GM23338 (cell line): ENCODE measurements around the gene PIEZO2. TPM values are rescaled to one million over a fixed set of nuclear protein-coding genes. Genes with fewer than 3 reads are reported as not detected.

Experiments
- ATAC-seq: fragments of 200-7000 bp; cut with Tn5 transposase; 3 replicates; pipeline ENCODE4 v1.9.1; 2020
- DNase-seq: peaks from one replicate; pipeline ENCODE4 v3.0.0-alpha.2; 2015; ENCODE audit warnings: low spot score
- H2AFZ ChIP-seq: fragments of 200-600 bp; sonication (generic); 2 replicates; pipeline ENCODE4 v1.8.0; 2016; ENCODE audit warnings: antibody characterized with exemption, mild to moderate bottlenecking, moderate library complexity
- H3F3A ChIP-seq: fragments of 200-600 bp; sonication (generic); replicated peaks from 2 replicates; pipeline ENCODE4 v1.8.0; 2017; ENCODE audit warnings: antibody characterized with exemption, mixed run types, low read depth
- H3K27ac ChIP-seq: fragments of 200-600 bp; sonication (generic); 2 replicates; pipeline ENCODE4 v1.6.1; 2016; ENCODE audit warnings: low read depth
- H3K27me3 ChIP-seq: fragments of 200-600 bp; sonication (generic); 2 replicates; pipeline ENCODE4 v1.8.0; 2016; ENCODE audit warnings: mild to moderate bottlenecking, mixed run types, moderate library complexity; ENCODE audit not compliant: insufficient read depth
- H3K36me3 ChIP-seq: fragments of 200-600 bp; sonication (generic); 2 replicates; pipeline ENCODE4 v1.8.0; 2016; ENCODE audit warnings: mild to moderate bottlenecking; ENCODE audit not compliant: insufficient read depth
- H3K4me1 ChIP-seq: fragments of 200-600 bp; sonication (generic); 2 replicates; pipeline ENCODE4 v1.8.0; 2016; ENCODE audit warnings: mild to moderate bottlenecking, moderate library complexity; ENCODE audit not compliant: insufficient read depth
- H3K4me2 ChIP-seq: fragments of 200-600 bp; sonication (generic); 2 replicates; pipeline ENCODE4 v1.7.1; 2017; ENCODE audit warnings: mixed run types
- H3K4me3 ChIP-seq: fragments of 200-600 bp; sonication (generic); 2 replicates; pipeline ENCODE4 v1.6.1; 2016; ENCODE audit warnings: mixed run types
- H3K79me2 ChIP-seq: fragments of 200-600 bp; sonication (generic); replicated peaks from 2 replicates; pipeline ENCODE4 v1.8.0; 2017; ENCODE audit warnings: mild to moderate bottlenecking; ENCODE audit not compliant: insufficient read depth
- H3K9me2 ChIP-seq: fragments of 200-600 bp; sonication (generic); 2 replicates; pipeline ENCODE4 v1.8.0; 2017; ENCODE audit not compliant: insufficient read depth
- H4K20me1 ChIP-seq: fragments of 200-600 bp; sonication (generic); replicated peaks from 2 replicates; pipeline ENCODE4 v1.8.0; 2017; ENCODE audit warnings: mild to moderate bottlenecking; ENCODE audit not compliant: insufficient read depth
- H3K27ac Mint-ChIP-seq: 2 replicates; pipeline ENCODE4 v1.8.0; 2020; ENCODE audit warnings: inconsistent platforms, mild to moderate bottlenecking, moderate library complexity, mixed read lengths
- H3K27me3 Mint-ChIP-seq: 3 replicates; pipeline ENCODE4 v1.8.0; 2022; ENCODE audit warnings: low read depth, mild to moderate bottlenecking, moderate library complexity, mixed read lengths, inconsistent platforms; ENCODE audit not compliant: insufficient read depth, poor library complexity
- H3K36me3 Mint-ChIP-seq: 3 replicates; pipeline ENCODE4 v1.8.0; 2021; ENCODE audit warnings: low read depth, mild to moderate bottlenecking, inconsistent platforms, moderate library complexity, mixed read lengths
- H3K4me1 Mint-ChIP-seq: 3 replicates; pipeline ENCODE4 v1.8.0; 2020; ENCODE audit warnings: mild to moderate bottlenecking, inconsistent platforms, mixed read lengths
- H3K4me3 Mint-ChIP-seq: 3 replicates; pipeline ENCODE4 v1.8.0; 2021; ENCODE audit warnings: moderate library complexity, mild to moderate bottlenecking, inconsistent platforms, mixed read lengths
- H3K9me3 Mint-ChIP-seq: 3 replicates; pipeline ENCODE4 v1.8.0; 2020; ENCODE audit warnings: moderate library complexity, mild to moderate bottlenecking, inconsistent platforms, mixed read lengths
- CREB1 ChIP-seq: fragments of 250-450 bp; sonication (Bioruptor Pico); IDR thresholded peaks from 2 replicates; pipeline ENCODE4 v1.5.0; 2020; ENCODE audit warnings: low read depth, mild to moderate bottlenecking, moderate library complexity
- CTCF ChIP-seq, 2 experiments: fragments of 200-600 bp in 1 of 2; sonication (generic) in 1 of 2; conservative IDR thresholded peaks; 2 replicates each; pipeline versions ENCODE4 v1.5.1 to v1.6.1; 2016 to 2017; ENCODE audit warnings: antibody characterized with exemption in 2 of 2, low read depth in 2 of 2, mild to moderate bottlenecking in 2 of 2, moderate library complexity in 1 of 2
- ETS1 ChIP-seq: IDR thresholded peaks from 2 replicates; pipeline ENCODE4 v1.6.1; 2016; ENCODE audit warnings: antibody characterized with exemption
- EZH2phosphoT487 ChIP-seq: fragments of 200-600 bp; sonication (generic); IDR thresholded peaks from one replicate; pipeline ENCODE4 v1.8.1; 2018; ENCODE audit warnings: antibody characterized with exemption; ENCODE audit not compliant: unreplicated experiment
- JUNB ChIP-seq: IDR thresholded peaks from one replicate; pipeline ENCODE4 v1.6.1; 2016; ENCODE audit warnings: antibody characterized with exemption; ENCODE audit not compliant: unreplicated experiment
- POLR2AphosphoS5 ChIP-seq: IDR thresholded peaks from 2 replicates; pipeline ENCODE4 v1.6.1; 2016; ENCODE audit warnings: antibody characterized with exemption, low read depth
- ZNF114 ChIP-seq: fragments of 250-450 bp; sonication (Bioruptor Pico); IDR thresholded peaks from 2 replicates; pipeline ENCODE4 v1.5.0; 2020; ENCODE audit warnings: mild to moderate bottlenecking, moderate library complexity
- ZNF331 ChIP-seq: fragments of 250-450 bp; sonication (Bioruptor Pico); IDR thresholded peaks from 2 replicates; pipeline ENCODE4 v1.5.0; 2020; ENCODE audit warnings: low read depth, mild to moderate bottlenecking, moderate library complexity
- polyA plus RNA-seq: library from polyadenylated mRNA; unstranded; fragments of >200 nt; fragmentation: Nextera tagmentation; extraction: Ambion mirVana; gene quantifications from 2 replicates; pipeline ENCODE4 v1.2.1, GENCODE V29; 2016
- total RNA-seq: library from RNA; depleted of rRNA; stranded (reverse); fragments of >200 nt; shearing (Covaris generic); gene quantifications from 2 replicates; pipeline ENCODE4 v1.2.3, GENCODE V29; 2014

PIEZO2 gene
- total and polyA plus RNA-seq, 2 experiments from 2014 or later, result 4.8 to 8.2 TPM

DNA sequence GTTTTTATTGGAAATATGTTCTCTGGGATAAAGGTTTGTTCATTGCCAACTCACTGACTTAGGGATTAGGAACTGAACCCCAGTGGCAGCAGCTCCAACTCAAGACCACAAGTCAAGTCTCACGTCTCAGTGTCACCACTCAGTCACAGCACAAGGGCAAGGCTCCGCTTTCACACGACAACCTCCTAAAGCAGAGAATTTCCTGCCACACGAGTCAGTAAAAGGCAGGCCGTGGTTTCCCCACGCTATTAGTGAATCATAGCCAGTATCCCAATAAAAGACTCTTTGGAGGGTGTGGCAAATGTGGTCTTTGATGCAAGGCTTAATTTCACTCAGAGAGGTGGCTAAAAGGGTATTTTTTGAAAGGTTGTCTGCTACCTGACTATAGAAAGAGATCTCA, 57.6 kb downstream of the PIEZO2 start:
- Mint-ChIP-seq H3K9me3 (no peaks in the 10 kb centered on the region), H3K36me3 (no peaks in the 10 kb centered on the region), H3K4me3 (no peak overlapping the region), H3K27ac (no peak overlapping the region), H3K27me3 (no peaks in the 10 kb centered on the region), H3K4me1 (peaks cover 21% of the 10 kb centered on the region)
- Histone ChIP-seq H3K36me3 (no peaks in the 10 kb centered on the region), H3K4me3 (no peak overlapping the region), H3K4me2 (no peak overlapping the region), H3K27me3 (no peaks in the 10 kb centered on the region), H3K27ac (no peak overlapping the region), H3K4me1 (peaks cover 8% of the 10 kb centered on the region; the same call in 1 of the 2 replicates), H3K79me2 (no peaks in the 10 kb centered on the region), H2AFZ (no peak overlapping the region), H3F3A (no peaks in the 10 kb centered on the region), H4K20me1 (no peaks in the 10 kb centered on the region; the same call in 1 of the 2 replicates), H3K9me2 (no peaks in the 10 kb centered on the region)
- ATAC-seq (no peak), DNase-seq (no peak)
- TF ChIP-seq CTCF (conservative IDR thresholded peaks at IDR 0.05; ENCODE audit: low read depth in 2 of 2) (no peak), JUNB (no peak), EZH2phosphoT487 (no peak), ETS1 (no peak), ZNF114 (no peak), POLR2AphosphoS5 (no peak)

GRCh38 chr18:11089931-11090715, 59.2 kb downstream of the PIEZO2 start:
- no peaks in the 10 kb centered on the region for H3F3A ChIP-seq
- Mint-ChIP-seq H3K27ac (no peak overlapping the region), H3K36me3 (no peaks in the 10 kb centered on the region), H3K27me3 (no peaks in the 10 kb centered on the region), H3K4me1 (peaks cover 20% of the 10 kb centered on the region), H3K4me3 (no peak overlapping the region), H3K9me3 (no peaks in the 10 kb centered on the region)
- no peaks in the 10 kb centered on the region for H3K36me3 ChIP-seq
- H3K9me2 ChIP-seq, result no peaks in the 10 kb centered on the region
- H2AFZ ChIP-seq, result no peak overlapping the region
- no peak overlapping the region for H3K4me2 ChIP-seq
- no peaks in the 10 kb centered on the region for H3K27me3 ChIP-seq
- no peaks in the 10 kb centered on the region; the same call in 1 of the 2 replicates for H4K20me1 ChIP-seq
- DNase-seq (no peak), ATAC-seq (no peak)
- no peak for TF ChIP-seq EZH2phosphoT487
- TF ChIP-seq CTCF (conservative IDR thresholded peaks at IDR 0.05; ENCODE audit: low read depth in 2 of 2), result no peak
- TF ChIP-seq CREB1 (CRISPR knock-in tag), result no peak
- TF ChIP-seq ZNF331 (CRISPR knock-in tag), result no peak
- H3K27ac ChIP-seq, result no peak overlapping the region; the same call in 1 of the 2 replicates
- no peaks in the 10 kb centered on the region for H3K79me2 ChIP-seq
- no peak overlapping the region for H3K4me3 ChIP-seq
- peaks cover 3% of the 10 kb centered on the region; the same call in 1 of the 2 replicates for H3K4me1 ChIP-seq
